Prostate gland (tissue), 2 donors: ENCODE measurements around the gene CETP. TPM values are rescaled to one million over a fixed set of nuclear protein-coding genes. Genes with fewer than 3 reads are reported as not detected.

Source experiments
- DNase-seq: peaks from one replicate; pipeline ENCODE4 v3.0.0-alpha.2; 2019; ENCODE audit warnings: low spot score
- H3K27ac ChIP-seq, 2 donors: fragments of 200-600 bp; sonication (generic); 2 replicates each; pipeline ENCODE4 v1.5.1; 2017 to 2019
- H3K27me3 ChIP-seq: fragments of 200-600 bp; sonication (generic); replicated peaks from 2 replicates; pipeline ENCODE4 v1.5.1; 2019; ENCODE audit not compliant: insufficient read depth
- H3K36me3 ChIP-seq, 2 donors: fragments of 200-600 bp; sonication (generic); 1 replicate in 1 of 2; 2 replicates in 1 of 2; pipeline versions ENCODE4 v1.5.1 to v1.8.1; 2017 to 2019
- H3K4me1 ChIP-seq: fragments of 200-600 bp; sonication (generic); replicated peaks from 2 replicates; pipeline ENCODE4 v1.5.1; 2019
- H3K4me3 ChIP-seq, 2 donors: fragments of 200-600 bp; sonication (generic); 2 replicates each; pipeline ENCODE4 v1.5.1; 2017 to 2019
- H3K9me3 ChIP-seq: fragments of 200-600 bp; sonication (generic); 2 replicates; pipeline ENCODE4 v1.5.1; 2017
- POLR2A ChIP-seq: fragments of 450-650 bp; IDR thresholded peaks from one replicate; pipeline ENCODE4 v1.6.1; 2016; ENCODE audit warnings: antibody characterized with exemption, mild to moderate bottlenecking
- POLR2AphosphoS5 ChIP-seq: sonication (generic); formaldehyde crosslinking; IDR thresholded peaks from one replicate; pipeline ENCODE4 v1.6.1; 2017; ENCODE audit warnings: antibody characterized with exemption
- WGBS: methylation state at CpG from one replicate; pipeline ENCODE4 v1.1.5; 2018; 5-methylcytosine and 5-hydroxymethylcytosine counted together
- intact Hi-C: fragments of 100-400 bp; cut with DNase I; formaldehyde crosslinking; loops from one replicate; pipeline ENCODE4 v1.14.2; 2022
- total RNA-seq, 2 donors: library from RNA; depleted of rRNA; stranded (reverse); fragments of >200 nt; gene quantifications; one replicate each; pipeline ENCODE4 v1.1.0, GENCODE V29; 2016
- TF ChIP-seq, protein P1 (sequence below), 4 experiments: fragments of 200-600 bp in 2 of 4; fragments of 450-650 bp in 2 of 4; sonication (generic) in 2 of 4; IDR thresholded peaks; 1 replicate in 3 of 4; 2 replicates in 1 of 4; pipeline ENCODE4 v1.5.1; 2016 to 2019; ENCODE audit warnings: antibody characterized with exemption in 4 of 4, mild to moderate bottlenecking in 2 of 4, moderate library complexity in 2 of 4

CETP gene
- total RNA-seq, 2 donors from 2014 or later = 0.40 TPM; not detected in 1

DNA sequence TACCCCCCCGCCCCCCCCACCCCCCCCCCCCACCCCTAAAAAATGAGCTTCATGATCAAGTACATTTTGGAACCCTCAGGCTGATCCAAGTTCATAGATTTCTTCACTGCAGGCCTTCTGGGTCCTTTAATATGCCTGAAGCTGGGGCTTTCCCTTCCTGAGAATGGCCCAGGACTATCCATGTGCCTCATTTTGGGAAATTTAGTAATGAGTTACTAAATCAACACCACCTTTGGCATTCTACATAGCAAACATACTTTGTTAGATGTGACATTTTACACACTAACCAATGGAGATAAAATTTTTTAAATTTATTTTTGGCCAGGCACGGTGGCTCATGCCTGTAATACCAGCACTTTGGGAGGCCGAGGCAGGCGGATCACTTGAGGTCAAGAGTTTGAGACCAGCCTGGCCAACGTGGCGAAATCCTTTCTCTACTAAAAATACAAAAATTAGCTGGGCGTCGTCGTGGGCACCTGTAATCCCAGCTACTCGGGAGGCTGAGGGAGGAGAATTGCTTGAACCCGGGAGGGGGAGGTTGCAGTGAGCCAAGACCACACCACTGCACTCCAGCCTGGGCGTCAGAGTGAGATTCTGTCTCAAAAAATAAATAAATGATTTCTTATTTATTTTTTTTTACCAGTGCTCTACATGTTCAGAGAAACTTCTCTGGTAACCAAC lies 15.8 kb upstream of the CETP start:
- Histone ChIP-seq H3K27ac (peak overlapping the region in 1 of 2 donors; percentile 26), H3K4me1 (peaks cover 8% of the 10 kb centered on the region), H3K36me3 (peaks cover 10 to 27% of the 10 kb centered on the region in 2 donors), H3K4me3 (no peak overlapping the region), H3K27me3 (no peaks in the 10 kb centered on the region), H3K9me3 (no peaks in the 10 kb centered on the region)
- intact Hi-C loops = no loop called here
- WGBS = 71% methylated on average over 12 of the region's 12 CpGs
- no peak for DNase-seq
- TF ChIP-seq, protein P1, sequence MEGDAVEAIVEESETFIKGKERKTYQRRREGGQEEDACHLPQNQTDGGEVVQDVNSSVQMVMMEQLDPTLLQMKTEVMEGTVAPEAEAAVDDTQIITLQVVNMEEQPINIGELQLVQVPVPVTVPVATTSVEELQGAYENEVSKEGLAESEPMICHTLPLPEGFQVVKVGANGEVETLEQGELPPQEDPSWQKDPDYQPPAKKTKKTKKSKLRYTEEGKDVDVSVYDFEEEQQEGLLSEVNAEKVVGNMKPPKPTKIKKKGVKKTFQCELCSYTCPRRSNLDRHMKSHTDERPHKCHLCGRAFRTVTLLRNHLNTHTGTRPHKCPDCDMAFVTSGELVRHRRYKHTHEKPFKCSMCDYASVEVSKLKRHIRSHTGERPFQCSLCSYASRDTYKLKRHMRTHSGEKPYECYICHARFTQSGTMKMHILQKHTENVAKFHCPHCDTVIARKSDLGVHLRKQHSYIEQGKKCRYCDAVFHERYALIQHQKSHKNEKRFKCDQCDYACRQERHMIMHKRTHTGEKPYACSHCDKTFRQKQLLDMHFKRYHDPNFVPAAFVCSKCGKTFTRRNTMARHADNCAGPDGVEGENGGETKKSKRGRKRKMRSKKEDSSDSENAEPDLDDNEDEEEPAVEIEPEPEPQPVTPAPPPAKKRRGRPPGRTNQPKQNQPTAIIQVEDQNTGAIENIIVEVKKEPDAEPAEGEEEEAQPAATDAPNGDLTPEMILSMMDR (IDR thresholded peaks at IDR 0.05) = no peak
- TF ChIP-seq POLR2AphosphoS5 = no peak
- no peak for TF ChIP-seq POLR2A

DNA sequence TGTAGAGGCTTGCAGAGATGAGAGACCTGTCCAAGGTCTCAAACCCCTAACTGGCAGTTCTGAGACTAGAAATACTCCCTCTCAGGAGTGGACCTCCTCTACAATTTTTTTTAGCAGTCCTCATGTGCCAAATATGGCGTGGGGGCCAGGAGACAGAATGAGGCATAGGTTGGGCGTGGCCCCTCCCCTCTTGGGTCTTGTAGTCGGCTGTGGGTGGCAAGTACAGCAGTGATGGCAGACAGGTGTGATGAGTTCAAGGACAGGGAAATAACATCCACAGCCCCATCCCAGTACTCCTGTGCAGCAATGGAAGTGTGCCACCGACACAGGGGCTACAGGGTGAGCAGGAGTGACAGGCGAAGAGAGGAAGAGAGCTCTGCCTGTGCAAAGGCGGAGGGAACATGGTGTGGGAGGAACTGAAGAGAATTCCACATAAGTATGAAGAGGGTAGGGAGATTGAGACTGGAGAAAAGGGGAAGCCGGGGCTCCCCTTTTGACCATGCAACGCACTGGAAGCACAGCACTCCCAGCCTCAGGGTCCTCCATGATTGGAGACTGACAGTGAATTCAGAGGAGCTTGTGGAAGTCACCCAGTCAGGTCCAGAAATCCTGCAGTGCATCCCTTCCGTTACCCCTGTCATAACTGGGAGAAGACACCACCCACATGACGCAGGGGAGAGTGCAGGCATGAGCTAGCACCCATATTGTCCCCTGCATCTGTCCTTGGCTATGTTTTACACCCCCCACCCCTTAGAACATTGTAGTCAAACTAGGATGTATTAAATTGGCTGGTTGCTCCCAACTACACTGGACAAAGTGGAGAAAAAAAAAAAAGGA lies 14.8 kb upstream of the CETP start:
- Histone ChIP-seq H3K4me3 (no peak overlapping the region), H3K36me3 (peaks cover 7 to 25% of the 10 kb centered on the region in 2 donors), H3K27me3 (no peaks in the 10 kb centered on the region), H3K4me1 (peaks cover 8% of the 10 kb centered on the region), H3K27ac (peak overlapping the region in 1 of 2 donors; percentile 26), H3K9me3 (no peaks in the 10 kb centered on the region)
- WGBS = 72% methylated on average over 10 of the region's 10 CpGs
- DNase-seq = no peak
- TF ChIP-seq, protein P1 (IDR thresholded peaks at IDR 0.05) = no peak
- no peak for TF ChIP-seq POLR2A
- TF ChIP-seq POLR2AphosphoS5 = no peak
- intact Hi-C loops = no loop called here

DNA sequence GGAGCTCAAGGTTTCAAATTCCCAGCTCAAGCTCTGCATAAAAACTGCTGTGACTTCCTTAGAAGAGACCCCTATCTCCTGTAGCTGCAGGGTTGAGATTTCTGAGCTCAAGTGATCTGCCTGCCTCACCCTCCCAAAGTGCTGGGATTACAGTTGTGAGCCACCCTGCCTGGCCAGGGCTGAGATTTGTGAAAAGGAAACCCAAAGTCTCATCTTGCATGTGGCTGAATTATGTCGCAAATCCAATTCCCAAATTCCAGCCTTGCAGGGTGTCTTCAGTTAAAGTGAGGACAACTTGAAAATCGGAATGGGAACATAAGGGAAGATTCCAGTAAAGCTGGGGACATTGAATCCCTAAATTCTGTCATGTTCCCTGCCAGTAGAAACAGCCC lies 14.2 kb upstream of the CETP start:
- WGBS = 82% methylated on average over 2 of the region's 2 CpGs
- no peak for DNase-seq
- no peaks in the 10 kb centered on the region for H3K27me3 ChIP-seq
- H3K36me3 ChIP-seq = peaks cover 6 to 19% of the 10 kb centered on the region in 2 donors
- intact Hi-C loops = no loop called here
- no peaks in the 10 kb centered on the region for H3K9me3 ChIP-seq
- TF ChIP-seq, protein P1 (IDR thresholded peaks at IDR 0.05) = no peak
- TF ChIP-seq POLR2A = no peak
- TF ChIP-seq POLR2AphosphoS5 = no peak
- H3K4me1 ChIP-seq = peaks cover 8% of the 10 kb centered on the region
- H3K4me3 ChIP-seq = no peak overlapping the region
- no peak overlapping the region for H3K27ac ChIP-seq

DNA sequence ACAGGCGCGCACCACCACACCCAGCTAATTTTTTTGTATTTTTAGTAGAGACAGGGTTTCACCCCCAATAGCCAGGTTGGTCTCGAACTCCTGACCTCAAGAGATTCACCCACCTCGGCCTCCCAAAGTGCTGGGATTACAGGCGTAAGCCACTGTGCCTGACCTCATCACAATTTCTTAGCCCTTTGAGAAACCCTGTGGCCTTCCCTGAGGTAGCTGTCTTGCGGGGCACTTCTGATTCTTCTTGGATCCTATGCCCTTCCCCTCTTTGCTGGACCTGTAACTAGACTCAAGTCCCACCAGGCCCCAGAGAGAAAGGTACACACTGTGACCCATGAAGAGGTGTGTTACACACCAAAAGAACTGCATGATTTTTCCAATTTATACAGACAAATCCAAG lies 13.5 kb upstream of the CETP start:
- WGBS = 97% methylated on average over 6 of the region's 6 CpGs
- peaks cover 0 to 13% of the 10 kb centered on the region in 2 donors for H3K36me3 ChIP-seq

More for the DNA sequence above, 13.5 kb upstream of the CETP start:
- Histone ChIP-seq H3K4me3 (no peak overlapping the region), H3K9me3 (no peaks in the 10 kb centered on the region), H3K27ac (no peak overlapping the region), H3K27me3 (no peaks in the 10 kb centered on the region), H3K4me1 (peaks cover 8% of the 10 kb centered on the region)
- DNase-seq = no peak
- TF ChIP-seq POLR2AphosphoS5 = no peak
- TF ChIP-seq, protein P1 (IDR thresholded peaks at IDR 0.05) = no peak
- no peak for TF ChIP-seq POLR2A
- intact Hi-C loops = no loop called here
